Lower lobe of right lung (tissue), 2 donors: ENCODE data around the gene FOXS1. TPM values are rescaled to one million over a fixed set of nuclear protein-coding genes. Genes with fewer than 3 reads are reported as not detected.

Source experiments
- ATAC-seq, 2 donors: fragments of 200-7000 bp; cut with Tn5 transposase; one replicate each; pipeline ENCODE4 v1.9.1; 2020 to 2022; ENCODE audit warnings: mild to moderate bottlenecking in 2 of 2, moderate library complexity in 2 of 2
- DNase-seq: peaks from one replicate; pipeline ENCODE4 v3.0.0-alpha.2; 2020
- H3K27ac ChIP-seq: fragments of 200-600 bp; one replicate; pipeline ENCODE4 v1.8.0; 2022
- H3K27me3 ChIP-seq: fragments of 200-600 bp; one replicate; pipeline ENCODE4 v1.8.0; 2022; ENCODE audit warnings: low read depth
- H3K36me3 ChIP-seq: fragments of 200-600 bp; one replicate; pipeline ENCODE4 v1.8.0; 2022; ENCODE audit warnings: mild to moderate bottlenecking
- H3K4me1 ChIP-seq: fragments of 200-600 bp; one replicate; pipeline ENCODE4 v1.8.0; 2022
- H3K4me3 ChIP-seq: fragments of 200-600 bp; one replicate; pipeline ENCODE4 v1.8.0; 2022; ENCODE audit warnings: mild to moderate bottlenecking
- H3K9me3 ChIP-seq: fragments of 200-600 bp; one replicate; pipeline ENCODE4 v1.8.0; 2022
- intact Hi-C: fragments of 100-400 bp; cut with DNase I; formaldehyde crosslinking; loops from one replicate; pipeline ENCODE4 v1.11.0; 2022
- total RNA-seq: library from RNA; stranded (reverse); fragmentation: NEBNext Ultra II Directional; extraction: Animal tissue kit (Norgen Biotek cat#: 25700); gene quantifications from one replicate; pipeline ENCODE4 v1.2.1, GENCODE V29; 2021
- TF ChIP-seq, protein P1 (sequence below): fragments of 200-600 bp; IDR thresholded peaks from one replicate; pipeline ENCODE4 v1.8.0; 2022; ENCODE audit warnings: antibody characterized with exemption, mild to moderate bottlenecking
- donor health status: DM: no; HTN: yes; CAD: no; lungs with severe emphysema.

The FOXS1 gene
- total RNA-seq, 1 donor from 2014 or later = 1.1 TPM

DNA sequence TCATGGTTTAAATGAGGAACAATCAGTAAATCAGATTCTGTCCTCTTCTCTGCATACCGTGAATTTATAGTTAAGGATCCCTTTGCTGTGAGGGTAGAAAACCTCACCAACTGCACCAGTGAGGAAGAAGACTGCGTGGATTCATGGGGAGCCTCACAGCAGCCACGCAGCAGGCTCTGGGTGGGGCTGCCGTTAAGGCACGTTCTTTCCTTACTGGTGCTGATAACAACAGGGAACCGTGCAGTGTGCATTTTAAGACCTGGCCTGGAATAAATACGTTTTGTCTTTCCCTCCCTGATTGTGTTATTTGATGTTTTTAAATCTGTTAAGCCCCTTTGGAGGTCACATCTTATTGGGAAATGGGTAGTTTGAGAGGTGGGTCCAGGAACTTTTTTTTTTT lies 43.9 kb downstream of the FOXS1 start:
- Histone ChIP-seq H3K27me3 (no peaks in the 10 kb centered on the region), H3K36me3 (no peaks in the 10 kb centered on the region), H3K27ac (no peak overlapping the region), H3K4me1 (no peaks in the 10 kb centered on the region), H3K4me3 (no peak overlapping the region), H3K9me3 (no peaks in the 10 kb centered on the region)
- intact Hi-C loops = no loop called here
- TF ChIP-seq, protein P1, sequence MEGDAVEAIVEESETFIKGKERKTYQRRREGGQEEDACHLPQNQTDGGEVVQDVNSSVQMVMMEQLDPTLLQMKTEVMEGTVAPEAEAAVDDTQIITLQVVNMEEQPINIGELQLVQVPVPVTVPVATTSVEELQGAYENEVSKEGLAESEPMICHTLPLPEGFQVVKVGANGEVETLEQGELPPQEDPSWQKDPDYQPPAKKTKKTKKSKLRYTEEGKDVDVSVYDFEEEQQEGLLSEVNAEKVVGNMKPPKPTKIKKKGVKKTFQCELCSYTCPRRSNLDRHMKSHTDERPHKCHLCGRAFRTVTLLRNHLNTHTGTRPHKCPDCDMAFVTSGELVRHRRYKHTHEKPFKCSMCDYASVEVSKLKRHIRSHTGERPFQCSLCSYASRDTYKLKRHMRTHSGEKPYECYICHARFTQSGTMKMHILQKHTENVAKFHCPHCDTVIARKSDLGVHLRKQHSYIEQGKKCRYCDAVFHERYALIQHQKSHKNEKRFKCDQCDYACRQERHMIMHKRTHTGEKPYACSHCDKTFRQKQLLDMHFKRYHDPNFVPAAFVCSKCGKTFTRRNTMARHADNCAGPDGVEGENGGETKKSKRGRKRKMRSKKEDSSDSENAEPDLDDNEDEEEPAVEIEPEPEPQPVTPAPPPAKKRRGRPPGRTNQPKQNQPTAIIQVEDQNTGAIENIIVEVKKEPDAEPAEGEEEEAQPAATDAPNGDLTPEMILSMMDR = no peak
- no peak for DNase-seq
- no peak for ATAC-seq

DNA sequence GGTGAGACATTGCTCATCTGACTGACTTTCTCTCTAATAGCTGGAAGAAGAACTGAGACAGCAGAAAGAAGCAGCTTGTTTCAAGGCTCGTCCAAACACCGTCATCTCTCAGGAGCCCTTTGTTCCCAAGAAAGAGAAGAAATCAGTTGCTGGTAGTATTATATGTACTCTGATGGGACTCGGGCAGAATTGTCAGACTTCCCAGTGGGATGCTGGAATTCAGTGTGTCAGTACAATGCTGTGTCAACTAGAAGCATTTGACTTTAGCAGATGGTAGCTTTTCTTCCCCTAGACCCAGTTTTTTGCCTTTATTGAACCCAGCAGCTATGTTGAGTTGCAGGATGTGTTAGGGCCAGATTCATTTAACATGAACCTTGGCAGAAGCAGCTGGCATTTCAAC lies 48.0 kb downstream of the FOXS1 start:
- H3K4me1 ChIP-seq = no peaks in the 10 kb centered on the region
- DNase-seq = no peak
- H3K27me3 ChIP-seq = no peaks in the 10 kb centered on the region
- no peaks in the 10 kb centered on the region for H3K9me3 ChIP-seq
- TF ChIP-seq, protein P1 = no peak
- H3K36me3 ChIP-seq = no peaks in the 10 kb centered on the region
- no peak overlapping the region for H3K27ac ChIP-seq
- intact Hi-C loops = no loop called here
- ATAC-seq = no peak
- H3K4me3 ChIP-seq = no peak overlapping the region

Other genes with a start within 250 kb of the FOXS1 start
- gene ID1, start 240.3 kb downstream of the FOXS1 start, total RNA-seq = 196 TPM
- gene COX4I2, start 207.7 kb downstream of the FOXS1 start, total RNA-seq = 17.1 TPM
- gene BCL2L1, start 122.7 kb downstream of the FOXS1 start, total RNA-seq = 126 TPM
- gene TPX2, start 106.3 kb downstream of the FOXS1 start, total RNA-seq = 1.9 TPM
- not detected for gene MYLK2, start 26.2 kb downstream of the FOXS1 start, total RNA-seq
- gene DUSP15, start 24.9 kb upstream of the FOXS1 start, total RNA-seq = 0.80 TPM
- 5.9 TPM for gene TTLL9, start 25.0 kb upstream of the FOXS1 start, total RNA-seq
- gene PDRG1, start 106.4 kb upstream of the FOXS1 start, total RNA-seq = 9.4 TPM
- gene XKR7, start 122.5 kb upstream of the FOXS1 start, total RNA-seq = 0.06 TPM
- 18.8 TPM for gene CCM2L, start 164.8 kb upstream of the FOXS1 start, total RNA-seq
- 99.9 TPM for gene HCK, start 206.6 kb upstream of the FOXS1 start, total RNA-seq